ENCODE measurements around the gene OR4N2. TPM values are rescaled to one million over a fixed set of nuclear protein-coding genes. Genes with fewer than 3 reads are reported as not detected.
"Not testable (repeated sequence)": the region's sequence is repeated elsewhere in the genome, so short reads cannot be mapped to it uniquely, and the experiment has no call there.

OR4N2 gene
- total RNA-seq (2022) (not detected in 2 replicates), Bru-seq, nascent RNA (percentile 12 among the genes with signal in this experiment), BruChase-seq, experiment 1, labeled RNA remaining after a 6-hour chase (percentile 7 among the genes with signal in this experiment), BruChase-seq, experiment 2, labeled RNA remaining after a 2-hour chase (percentile 7 among the genes with signal in this experiment)
- long read RNA-seq: 0 reads

DNA sequence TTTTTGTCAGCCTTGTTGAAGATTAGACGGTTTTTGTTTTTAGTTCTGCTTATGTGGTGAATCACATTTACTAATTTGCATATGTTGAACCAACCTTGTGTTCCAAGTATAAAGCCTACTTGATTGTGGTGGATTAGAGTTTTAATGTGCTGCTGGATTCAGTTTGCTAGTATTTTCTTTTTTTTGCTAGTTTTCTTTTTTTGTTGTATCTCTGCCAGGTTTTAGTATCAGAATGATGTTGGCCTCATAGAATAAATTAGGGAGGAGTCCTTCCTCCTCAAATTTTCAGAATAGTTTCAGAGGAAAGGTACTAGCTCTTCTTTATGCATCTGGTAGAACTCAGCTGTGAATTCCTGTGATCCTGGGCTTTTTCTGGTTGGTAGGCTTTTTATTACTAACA, at the start of gene OR4N2:
Gene OR4N2, plus strand, starts transcription at position 301 of the 400 bp plus-strand sequence. CDS start 23,679 bp downstream, outside the sequence.
- H3K27ac Mint-ChIP-seq (ENCODE audit: low read depth, unreplicated experiment); H3K36me3 Mint-ChIP-seq (ENCODE audit: insufficient read depth, unreplicated experiment); H3K27me3 Mint-ChIP-seq (ENCODE audit: insufficient read depth, unreplicated experiment); H3K9me3 Mint-ChIP-seq (ENCODE audit: unreplicated experiment); DNase-seq (ENCODE audit: unreplicated experiment); H3K4me3 Mint-ChIP-seq (ENCODE audit: unreplicated experiment); POLR2A ChIA-PET; BruUV-seq (replicated peaks); H3K4me1 Mint-ChIP-seq (ENCODE audit: insufficient read depth, unreplicated experiment); intact Hi-C loops (cut with micrococcal nuclease): not testable (repeated sequence)
- CTCF ChIA-PET: interaction anchor here (0.5 kb wide), 1 partner anchor 22 kb away, joined by 4 read pairs; no protein-coding TSS in a partner anchor

DNA sequence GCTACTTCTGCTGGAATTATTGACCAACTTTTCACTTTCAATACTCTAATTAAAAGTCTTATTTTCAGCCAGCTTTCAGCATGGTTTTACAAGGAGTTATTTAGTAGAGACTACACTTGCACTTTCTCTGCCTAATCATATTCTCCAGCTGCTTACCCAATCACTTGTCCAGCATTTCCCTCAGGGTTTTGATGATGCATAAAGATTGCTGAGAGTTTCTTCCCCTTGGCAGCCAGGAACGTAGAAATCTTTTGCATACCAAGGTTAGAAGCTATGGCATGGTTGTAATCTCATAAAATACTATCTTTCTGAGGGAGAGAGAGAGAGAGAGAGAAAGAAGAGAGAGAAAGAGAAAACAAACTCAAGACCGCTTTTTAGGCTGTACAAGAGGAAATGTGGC, 49.4 kb upstream of the OR4N2 start:
- POLR2A ChIA-PET: no interaction called here
- intact Hi-C loops (cut with micrococcal nuclease): no loop called here
- H3K9me3 Mint-ChIP-seq (ENCODE audit: unreplicated experiment): no peaks in the 10 kb centered on the region
- TF ChIP-seq CTCF (IDR thresholded peaks at IDR 0.05; ENCODE audit: unreplicated experiment): no peak
- no peaks in the 10 kb centered on the region for H3K36me3 Mint-ChIP-seq (ENCODE audit: insufficient read depth, unreplicated experiment)
- CTCF ChIA-PET: no interaction called here
- H3K27ac Mint-ChIP-seq (ENCODE audit: low read depth, unreplicated experiment): no peak overlapping the region
- no peak for DNase-seq (ENCODE audit: unreplicated experiment)
- H3K4me1 Mint-ChIP-seq (ENCODE audit: insufficient read depth, unreplicated experiment): no peaks in the 10 kb centered on the region
- BruUV-seq (replicated peaks): no TSS peak
- H3K27me3 Mint-ChIP-seq (ENCODE audit: insufficient read depth, unreplicated experiment): no peaks in the 10 kb centered on the region
- H3K4me3 Mint-ChIP-seq (ENCODE audit: unreplicated experiment): no peak overlapping the region

- H3K36me3 Mint-ChIP-seq (ENCODE audit: insufficient read depth, unreplicated experiment); DNase-seq (ENCODE audit: unreplicated experiment); intact Hi-C loops (cut with micrococcal nuclease); BruUV-seq (replicated peaks); H3K27ac Mint-ChIP-seq (ENCODE audit: low read depth, unreplicated experiment); H3K4me1 Mint-ChIP-seq (ENCODE audit: insufficient read depth, unreplicated experiment); POLR2A ChIA-PET; H3K9me3 Mint-ChIP-seq (ENCODE audit: unreplicated experiment); H3K4me3 Mint-ChIP-seq (ENCODE audit: unreplicated experiment): not testable (repeated sequence)
- peaks cover 41% of the 10 kb centered on the region for H3K27me3 Mint-ChIP-seq (ENCODE audit: insufficient read depth, unreplicated experiment)
- CTCF ChIA-PET: interaction anchor here (1.2 kb wide), 1 partner anchor 15 kb away, joined by 3 read pairs; no protein-coding TSS in a partner anchor
These were observed 32.1 kb upstream of the OR4N2 start for GRCh38 chr14:19771491-19771890.

DNA sequence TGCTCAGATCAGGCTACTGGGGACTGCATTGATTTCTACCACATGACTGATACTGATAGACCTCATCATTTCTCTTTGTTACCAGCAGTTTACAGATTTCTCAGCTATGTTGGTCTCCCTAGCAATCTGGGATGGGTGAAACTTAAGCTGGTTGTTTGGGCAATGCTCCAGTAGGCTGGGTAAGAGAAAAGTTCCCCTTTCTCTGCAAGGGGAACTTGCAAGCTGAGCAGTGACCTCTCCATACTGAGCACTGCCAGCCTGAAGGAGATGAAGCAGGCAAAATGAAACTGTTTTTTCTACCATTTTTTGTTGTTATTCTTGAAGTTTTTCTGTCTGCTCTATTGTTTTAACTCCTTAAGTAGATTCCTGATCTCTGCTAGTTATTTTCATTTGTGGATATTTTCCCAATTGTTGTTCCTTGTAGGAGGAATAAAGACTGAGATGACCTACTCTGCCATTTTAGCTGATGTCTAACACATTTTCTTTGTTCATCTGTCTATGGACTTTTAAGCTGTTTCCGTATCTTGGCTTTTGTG, 31.6 kb upstream of the OR4N2 start:
- no peak overlapping the region for H3K27ac Mint-ChIP-seq (ENCODE audit: low read depth, unreplicated experiment)
- intact Hi-C loops (cut with micrococcal nuclease): no loop called here
- no peak overlapping the region for H3K4me3 Mint-ChIP-seq (ENCODE audit: unreplicated experiment)
- H3K9me3 Mint-ChIP-seq (ENCODE audit: unreplicated experiment): no peaks in the 10 kb centered on the region
- peaks cover 41% of the 10 kb centered on the region for H3K27me3 Mint-ChIP-seq (ENCODE audit: insufficient read depth, unreplicated experiment)
- BruUV-seq (replicated peaks): no TSS peak
- POLR2A ChIA-PET: no interaction called here
- H3K4me1 Mint-ChIP-seq (ENCODE audit: insufficient read depth, unreplicated experiment): no peaks in the 10 kb centered on the region
- TF ChIP-seq CTCF (IDR thresholded peaks at IDR 0.05; ENCODE audit: unreplicated experiment): no peak
- CTCF ChIA-PET: interaction anchor here (1.2 kb wide), 1 partner anchor 14 kb away, joined by 3 read pairs; no protein-coding TSS in a partner anchor
- H3K36me3 Mint-ChIP-seq (ENCODE audit: insufficient read depth, unreplicated experiment): no peaks in the 10 kb centered on the region
- DNase-seq (ENCODE audit: unreplicated experiment): no peak

DNA sequence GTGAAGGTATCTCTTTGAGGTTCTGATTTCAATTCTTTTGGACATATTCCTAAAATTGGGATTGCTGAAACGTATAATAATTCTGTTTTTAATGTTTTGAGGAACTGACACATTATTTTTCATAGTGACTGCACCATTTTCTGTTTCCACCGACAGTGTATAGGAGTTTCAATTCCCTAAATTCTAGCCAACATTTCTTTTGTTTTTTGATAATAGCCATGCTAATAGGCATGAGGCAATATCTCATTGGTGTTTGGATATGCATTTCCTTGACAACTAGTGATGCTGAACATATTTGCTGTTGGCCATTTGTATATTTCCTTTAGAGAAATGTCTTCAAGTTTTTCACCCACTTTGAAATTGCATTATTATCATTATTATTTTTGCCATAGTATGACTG, 31.1 kb upstream of the OR4N2 start:
- H3K9me3 Mint-ChIP-seq (ENCODE audit: unreplicated experiment); H3K36me3 Mint-ChIP-seq (ENCODE audit: insufficient read depth, unreplicated experiment); CTCF ChIA-PET; intact Hi-C loops (cut with micrococcal nuclease); POLR2A ChIA-PET; H3K4me1 Mint-ChIP-seq (ENCODE audit: insufficient read depth, unreplicated experiment); H3K4me3 Mint-ChIP-seq (ENCODE audit: unreplicated experiment); DNase-seq (ENCODE audit: unreplicated experiment); H3K27ac Mint-ChIP-seq (ENCODE audit: low read depth, unreplicated experiment); BruUV-seq (replicated peaks): not testable (repeated sequence)
- peaks cover 41% of the 10 kb centered on the region for H3K27me3 Mint-ChIP-seq (ENCODE audit: insufficient read depth, unreplicated experiment)

GRCh38 chr14:19773204-19773603, 30.4 kb upstream of the OR4N2 start, which contains the start of gene OR4M1:
OR4M1 (plus strand) TSS chr14:19773504; CDS start chr14:19780323, 6,819 bp downstream.
- POLR2A ChIA-PET; CTCF ChIA-PET; H3K4me1 Mint-ChIP-seq (ENCODE audit: insufficient read depth, unreplicated experiment); H3K9me3 Mint-ChIP-seq (ENCODE audit: unreplicated experiment); intact Hi-C loops (cut with micrococcal nuclease); H3K4me3 Mint-ChIP-seq (ENCODE audit: unreplicated experiment); H3K36me3 Mint-ChIP-seq (ENCODE audit: insufficient read depth, unreplicated experiment); BruUV-seq (replicated peaks); DNase-seq (ENCODE audit: unreplicated experiment); H3K27ac Mint-ChIP-seq (ENCODE audit: low read depth, unreplicated experiment): not testable (repeated sequence)
- H3K27me3 Mint-ChIP-seq (ENCODE audit: insufficient read depth, unreplicated experiment): peaks cover 41% of the 10 kb centered on the region
